PFSK-1 (cell line): ENCODE results near the gene ISLR2.

Experiments used
- POLR2AphosphoS5 ChIP-seq: IDR thresholded peaks from 2 replicates; pipeline ENCODE4 v1.6.1; 2012; ENCODE audit warnings: low read depth, mild to moderate bottlenecking, control low read depth, low read length, moderate library complexity
- SIN3A ChIP-seq: IDR thresholded peaks from 2 replicates; pipeline ENCODE4 v1.6.1; 2012; ENCODE audit warnings: mild to moderate bottlenecking, low read length, moderate library complexity, borderline replicate concordance; ENCODE audit not compliant: insufficient read depth
- TAF1 ChIP-seq: IDR thresholded peaks from 2 replicates; pipeline ENCODE4 v1.6.1; 2012; ENCODE audit warnings: low read length, control low read depth, borderline replicate concordance; ENCODE audit not compliant: insufficient read depth
- TF ChIP-seq, protein P1 (sequence below), 2 experiments: IDR thresholded peaks; 2 replicates each; pipeline versions ENCODE4 v1.6.1 to v1.8.0; 2011 to 2012; ENCODE audit warnings: low read depth in 2 of 2, low read length in 2 of 2, control low read depth in 1 of 2, inconsistent platforms in 1 of 2, mild to moderate bottlenecking in 1 of 2, moderate library complexity in 1 of 2; ENCODE audit not compliant: insufficient read depth in 1 of 2

DNA sequence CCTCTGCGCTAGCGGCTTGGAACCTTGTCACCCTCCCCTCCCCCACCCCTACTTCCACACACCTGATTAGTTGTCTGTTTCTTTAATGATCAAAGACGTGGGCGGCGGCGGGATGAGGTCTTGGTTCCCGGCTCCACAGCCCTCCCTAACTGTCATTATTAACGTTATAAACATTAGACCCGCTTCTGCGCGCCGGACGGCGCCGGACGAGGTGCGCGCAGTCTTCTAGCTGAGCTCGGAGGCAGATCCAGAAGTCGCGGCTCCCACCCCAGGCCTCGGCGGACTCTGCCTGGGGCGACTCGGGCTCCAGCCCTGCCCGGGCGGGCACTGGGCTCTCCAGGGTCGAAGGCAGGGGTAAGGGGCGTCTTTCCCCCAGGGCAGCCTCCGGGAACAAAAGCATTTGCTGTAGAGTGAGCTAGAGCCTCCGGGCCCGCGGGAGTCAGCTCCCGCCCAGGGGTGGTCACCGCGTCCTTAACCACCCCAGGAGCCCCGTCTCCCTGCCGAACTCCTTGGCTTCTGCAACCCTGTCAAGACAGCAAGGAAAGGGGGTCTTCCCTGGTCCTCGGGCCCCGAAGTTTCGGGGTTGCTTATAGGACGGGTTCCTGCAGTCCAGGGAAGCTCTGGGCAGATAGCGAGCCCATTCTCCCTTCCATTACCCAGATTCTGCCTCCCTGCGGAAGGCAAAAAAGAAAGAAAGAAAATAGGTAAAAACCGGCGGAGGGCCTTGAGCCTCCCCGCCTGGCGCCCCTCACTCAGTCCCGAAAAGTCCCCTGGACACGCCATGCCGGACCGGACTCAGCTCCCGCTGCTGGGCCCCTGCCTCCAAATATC lies 2.2 kb upstream of the ISLR2 start:
- TF ChIP-seq POLR2AphosphoS5 (no peak), TAF1 (no peak), SIN3A (no peak)
- TF ChIP-seq, protein P1, sequence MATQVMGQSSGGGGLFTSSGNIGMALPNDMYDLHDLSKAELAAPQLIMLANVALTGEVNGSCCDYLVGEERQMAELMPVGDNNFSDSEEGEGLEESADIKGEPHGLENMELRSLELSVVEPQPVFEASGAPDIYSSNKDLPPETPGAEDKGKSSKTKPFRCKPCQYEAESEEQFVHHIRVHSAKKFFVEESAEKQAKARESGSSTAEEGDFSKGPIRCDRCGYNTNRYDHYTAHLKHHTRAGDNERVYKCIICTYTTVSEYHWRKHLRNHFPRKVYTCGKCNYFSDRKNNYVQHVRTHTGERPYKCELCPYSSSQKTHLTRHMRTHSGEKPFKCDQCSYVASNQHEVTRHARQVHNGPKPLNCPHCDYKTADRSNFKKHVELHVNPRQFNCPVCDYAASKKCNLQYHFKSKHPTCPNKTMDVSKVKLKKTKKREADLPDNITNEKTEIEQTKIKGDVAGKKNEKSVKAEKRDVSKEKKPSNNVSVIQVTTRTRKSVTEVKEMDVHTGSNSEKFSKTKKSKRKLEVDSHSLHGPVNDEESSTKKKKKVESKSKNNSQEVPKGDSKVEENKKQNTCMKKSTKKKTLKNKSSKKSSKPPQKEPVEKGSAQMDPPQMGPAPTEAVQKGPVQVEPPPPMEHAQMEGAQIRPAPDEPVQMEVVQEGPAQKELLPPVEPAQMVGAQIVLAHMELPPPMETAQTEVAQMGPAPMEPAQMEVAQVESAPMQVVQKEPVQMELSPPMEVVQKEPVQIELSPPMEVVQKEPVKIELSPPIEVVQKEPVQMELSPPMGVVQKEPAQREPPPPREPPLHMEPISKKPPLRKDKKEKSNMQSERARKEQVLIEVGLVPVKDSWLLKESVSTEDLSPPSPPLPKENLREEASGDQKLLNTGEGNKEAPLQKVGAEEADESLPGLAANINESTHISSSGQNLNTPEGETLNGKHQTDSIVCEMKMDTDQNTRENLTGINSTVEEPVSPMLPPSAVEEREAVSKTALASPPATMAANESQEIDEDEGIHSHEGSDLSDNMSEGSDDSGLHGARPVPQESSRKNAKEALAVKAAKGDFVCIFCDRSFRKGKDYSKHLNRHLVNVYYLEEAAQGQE (IDR thresholded peaks at IDR 0.05; ENCODE audit: insufficient read depth in 1 of 2, low read depth in 2 of 2, low read length in 2 of 2), result no peak
